DMS53 treated with DMSO at 0.1 percent for 48 hours (cell line): Measurements from ENCODE around the gene MAU2.
"Not testable (repeated sequence)": the region's sequence is repeated elsewhere in the genome, so short reads cannot be mapped to it uniquely, and the experiment has no call there.

Experiments used
- DNase-seq: peaks from one replicate; lab custom pipeline; 2025; ENCODE audit not compliant: unreplicated experiment; lab: John Stamatoyannopoulos, UW

Gene MAU2

DNA sequence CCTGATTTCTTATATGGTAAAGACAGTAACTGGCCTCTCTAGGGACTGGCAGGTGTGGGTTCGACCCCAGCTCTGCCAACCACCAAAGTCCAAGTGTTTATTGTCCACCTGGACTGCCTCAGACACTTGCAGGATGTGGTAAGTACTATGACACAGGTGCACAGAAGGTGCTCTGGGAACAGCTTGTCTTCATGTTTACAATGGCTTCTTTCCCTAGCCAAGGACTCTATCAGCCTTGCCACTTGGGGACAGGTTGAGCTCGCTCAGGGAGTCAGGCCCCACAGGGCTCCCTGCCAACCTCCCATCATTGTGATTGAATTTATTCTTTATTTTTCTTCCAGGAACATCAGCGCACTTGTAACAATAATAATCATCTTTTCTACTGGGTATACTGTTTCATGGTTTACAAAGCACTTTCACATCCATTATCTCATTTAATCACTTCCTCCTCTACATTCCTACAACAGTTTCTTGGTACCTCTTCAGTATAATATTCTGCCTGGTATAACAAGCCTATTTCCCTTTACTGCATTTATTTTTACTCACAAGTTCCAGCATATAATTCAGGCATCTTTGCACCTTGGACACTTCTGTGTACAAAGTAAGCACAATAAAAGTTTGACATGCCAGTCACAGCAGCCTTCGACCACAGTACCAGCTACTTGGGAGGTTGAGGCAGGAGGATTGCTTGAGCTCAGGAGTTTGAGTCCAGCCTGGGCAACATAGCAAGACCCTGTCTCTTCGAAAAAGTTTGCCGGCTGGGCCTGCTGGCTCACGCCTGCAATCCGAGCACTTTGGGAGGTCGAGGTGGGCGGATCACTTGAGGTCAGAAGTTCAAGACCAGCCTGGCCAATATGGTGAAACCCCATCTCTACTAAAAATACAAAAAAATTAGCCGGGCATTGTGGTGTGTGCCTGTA is 60.6 kb downstream of the MAU2 start:
- no peak for DNase-seq

DNA sequence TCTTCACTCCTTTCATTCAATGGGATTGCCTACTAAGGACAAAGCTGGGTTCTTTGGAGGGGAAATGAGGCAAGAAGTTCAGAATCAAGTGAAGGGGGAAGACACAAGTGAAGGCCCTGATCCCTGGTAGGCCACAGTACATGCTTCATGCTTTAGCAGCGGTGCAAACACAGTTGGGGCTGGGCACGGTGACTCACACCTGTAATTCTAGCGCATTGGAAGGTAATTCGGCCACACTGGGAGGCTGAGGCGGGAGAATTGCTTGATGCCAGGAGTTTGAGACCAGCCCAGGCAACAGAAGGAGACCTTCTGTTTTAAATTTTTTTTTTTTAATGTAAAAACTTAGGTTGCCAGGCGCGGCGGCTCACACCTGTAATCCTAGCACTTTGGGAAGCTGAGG is 61.5 kb downstream of the MAU2 start:
- DNase-seq, result no peak

DNA sequence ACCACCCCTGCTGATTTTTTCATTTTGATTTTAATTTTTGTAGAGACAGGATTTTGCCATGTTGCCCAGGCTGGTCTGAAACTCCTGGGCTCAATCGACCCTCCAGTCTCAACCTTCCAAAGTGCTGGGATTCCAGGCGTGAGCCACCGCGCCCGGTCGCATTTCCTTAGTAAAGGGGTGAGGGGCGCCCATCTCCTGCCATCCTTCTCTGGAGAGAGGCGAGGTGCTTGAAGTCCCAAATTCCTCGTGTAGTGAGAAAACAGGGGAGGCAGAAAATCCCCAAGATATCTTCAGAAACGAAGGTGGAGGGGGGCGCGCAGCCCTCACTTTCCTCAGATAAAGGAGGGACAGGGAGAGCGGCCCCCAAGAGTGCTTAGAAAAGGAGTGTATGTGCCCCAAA is 63.9 kb downstream of the MAU2 start:
- no peak for DNase-seq

DNA sequence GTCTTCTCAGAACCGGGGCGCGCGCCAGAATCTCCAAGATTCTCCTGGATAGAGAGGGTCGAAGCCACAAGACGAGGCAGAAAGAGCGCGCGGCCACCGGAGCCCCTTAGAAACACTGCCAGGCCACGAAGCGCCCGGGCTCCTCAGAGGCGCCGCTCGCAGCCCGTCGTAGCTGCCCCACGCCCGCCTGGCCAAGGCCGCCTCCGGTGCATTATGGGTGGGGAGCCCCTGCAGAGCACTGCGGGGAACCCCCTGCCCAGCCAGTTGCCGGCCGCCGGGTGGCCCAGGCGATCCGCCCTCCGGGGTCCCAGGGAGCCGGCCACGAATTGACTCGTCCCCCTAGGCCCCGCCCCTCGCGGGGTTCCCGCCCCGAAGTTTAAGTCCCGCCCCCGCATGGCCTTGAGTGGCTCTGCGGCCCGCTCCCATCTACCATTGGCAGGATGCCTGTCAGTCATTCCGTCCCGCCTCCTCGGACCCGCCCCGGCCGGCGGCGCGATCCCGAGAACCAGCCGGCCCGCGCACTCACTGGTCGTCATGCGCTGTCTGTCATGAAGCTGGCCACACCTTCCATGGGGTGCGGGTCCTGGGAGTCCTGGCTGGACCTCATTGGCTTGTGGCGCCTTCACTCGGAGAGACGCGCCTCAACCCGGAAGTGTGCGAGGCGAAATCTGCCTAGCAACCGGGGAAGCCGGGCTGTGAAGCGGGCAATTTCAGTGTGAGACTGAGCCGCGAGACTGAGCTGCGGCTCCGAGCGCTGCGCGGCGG is 64.7 kb downstream of the MAU2 start:
- DNase-seq, result peak; percentile 90

DNA sequence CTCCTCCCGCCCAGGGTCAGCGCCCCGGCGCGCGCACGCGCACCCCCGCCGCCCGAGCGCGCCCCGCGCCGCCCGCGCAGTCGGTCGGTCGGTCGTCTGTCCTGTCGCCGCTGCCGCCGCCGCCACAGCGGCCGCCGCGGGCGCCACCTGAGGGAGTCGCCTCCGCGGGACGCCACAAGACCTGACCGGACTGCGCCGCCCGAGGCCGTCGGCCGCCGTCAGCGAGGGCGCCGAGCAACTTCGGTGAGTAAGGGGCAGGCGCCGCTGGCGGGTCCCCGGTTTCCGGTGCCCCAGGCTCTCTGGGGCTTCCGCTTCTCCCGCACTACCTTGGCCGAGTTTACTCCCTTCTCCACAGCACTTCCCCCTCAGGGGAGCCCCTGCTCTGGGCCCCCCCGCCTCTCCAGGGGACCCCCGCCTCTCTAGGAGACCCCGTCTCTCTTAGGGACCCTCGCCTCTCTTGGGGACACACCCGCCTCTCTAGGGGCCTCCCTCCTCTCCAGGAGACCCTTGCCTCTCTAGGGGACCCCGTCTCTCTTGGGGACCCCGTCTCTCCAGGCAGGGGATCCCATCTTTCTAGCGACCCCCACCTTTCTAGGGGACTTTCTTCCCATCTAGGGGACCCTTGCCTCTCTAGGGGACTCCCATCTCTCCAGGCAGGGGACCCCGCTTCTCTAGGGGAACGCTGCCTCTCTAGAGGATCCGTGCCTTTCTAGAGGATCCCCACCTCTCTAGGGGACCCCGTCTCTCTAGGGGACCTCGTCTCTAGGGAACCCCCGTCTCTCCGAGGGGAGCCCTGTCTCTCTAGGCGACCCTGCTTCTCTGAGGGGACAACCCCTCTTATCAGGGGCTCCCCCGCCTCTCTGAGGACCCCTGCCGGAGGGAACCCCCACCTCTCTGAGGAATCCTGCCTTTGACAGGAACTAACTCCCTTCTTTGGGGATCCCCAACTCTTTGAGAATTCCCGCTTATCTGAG is 65.6 kb downstream of the MAU2 start:
- no peak for DNase-seq

- DNase-seq, result no peak
Measured at GRCh38 chr19:19387108-19387507, 66.5 kb downstream of the MAU2 start.

DNA sequence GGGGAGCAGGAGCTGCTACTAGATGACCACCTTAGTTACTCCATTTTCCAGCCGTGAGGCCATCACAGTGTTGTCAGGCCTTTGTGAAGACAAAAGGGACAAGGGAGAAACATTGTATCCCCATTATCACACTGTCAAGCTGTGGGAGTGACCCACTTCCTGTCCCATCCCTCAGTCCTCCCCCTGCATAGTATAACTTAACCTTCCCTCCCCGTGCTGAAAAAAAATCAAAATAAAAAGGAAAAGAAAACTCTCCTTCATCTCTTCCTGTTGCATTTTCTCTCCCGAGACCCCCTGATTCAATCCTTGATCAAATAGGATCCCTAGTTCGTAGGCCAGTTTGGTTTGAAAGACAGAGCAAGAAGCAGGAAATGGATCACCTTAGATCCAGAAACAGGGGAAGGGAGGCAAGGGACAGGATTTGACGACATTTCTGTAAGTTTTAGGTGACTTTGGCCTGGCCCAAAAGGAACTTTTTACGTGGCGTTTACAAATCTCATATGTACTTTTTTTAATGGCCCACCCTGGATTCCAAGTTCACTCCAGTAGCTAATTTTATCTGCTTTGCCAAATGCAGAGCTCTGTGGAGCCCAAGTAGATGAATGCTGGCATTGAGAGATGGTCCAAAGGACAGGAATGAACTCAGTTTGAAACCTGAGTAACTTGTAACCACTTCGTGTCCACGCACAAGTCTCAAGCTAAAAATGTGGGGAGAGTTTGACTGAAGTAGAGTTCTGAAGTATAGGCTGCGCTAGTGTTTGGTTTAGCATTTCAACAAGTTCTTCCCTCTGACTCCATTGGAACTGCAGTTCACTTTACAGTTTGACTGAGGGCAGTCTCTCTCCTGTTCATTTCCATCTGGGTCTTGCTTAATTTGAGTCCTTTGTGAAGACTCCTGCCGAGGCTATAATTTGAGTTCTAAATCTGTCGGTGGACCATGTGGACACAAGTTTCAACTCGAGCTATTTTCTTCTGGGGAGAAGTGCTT is 68.2 kb downstream of the MAU2 start:
- DNase-seq, result no peak

DNA sequence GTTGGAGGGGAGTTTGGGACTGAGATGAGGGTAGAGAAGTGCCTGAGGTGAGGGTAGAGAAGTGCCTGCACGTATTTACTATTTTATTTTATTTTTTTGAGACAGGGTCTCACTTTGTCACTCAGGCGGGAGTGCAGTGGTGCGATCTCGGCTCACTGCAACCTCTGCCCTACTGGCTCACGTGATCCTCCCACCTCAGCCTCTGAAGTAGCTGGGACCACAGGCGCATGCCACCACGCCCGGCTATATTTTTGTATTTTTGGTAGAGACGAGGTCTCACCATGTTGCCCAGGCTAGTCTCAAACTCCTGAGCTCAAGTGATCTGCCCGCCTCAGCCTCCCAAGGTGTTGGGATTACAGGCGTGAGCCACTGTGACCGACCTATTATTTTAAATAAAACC is 69.1 kb downstream of the MAU2 start:
- not testable (repeated sequence) for DNase-seq

DNA sequence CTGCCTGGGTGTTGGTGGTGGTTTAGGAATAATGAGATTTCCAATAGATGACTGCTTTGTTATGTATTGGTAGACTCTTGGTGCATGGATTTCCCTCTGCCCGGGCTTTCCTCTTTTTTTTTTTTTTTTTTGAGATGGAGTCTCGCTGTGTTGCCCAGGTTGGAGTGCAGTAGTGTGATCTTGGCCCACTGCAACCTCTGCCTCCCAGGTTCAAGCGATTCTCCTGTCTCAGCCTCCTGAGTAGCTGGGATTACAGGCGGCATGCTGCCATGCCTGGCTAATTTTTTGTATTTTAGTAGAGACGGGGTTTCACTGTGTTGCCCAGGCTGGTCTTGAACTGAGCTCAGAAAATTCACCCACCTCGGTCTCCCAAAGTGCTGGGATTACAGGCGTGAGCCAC is 73.7 kb downstream of the MAU2 start:
- DNase-seq, result not testable (repeated sequence)

GRCh38 chr19:19399733-19400433 is 79.3 kb downstream of the MAU2 start:
- no peak for DNase-seq

DNA sequence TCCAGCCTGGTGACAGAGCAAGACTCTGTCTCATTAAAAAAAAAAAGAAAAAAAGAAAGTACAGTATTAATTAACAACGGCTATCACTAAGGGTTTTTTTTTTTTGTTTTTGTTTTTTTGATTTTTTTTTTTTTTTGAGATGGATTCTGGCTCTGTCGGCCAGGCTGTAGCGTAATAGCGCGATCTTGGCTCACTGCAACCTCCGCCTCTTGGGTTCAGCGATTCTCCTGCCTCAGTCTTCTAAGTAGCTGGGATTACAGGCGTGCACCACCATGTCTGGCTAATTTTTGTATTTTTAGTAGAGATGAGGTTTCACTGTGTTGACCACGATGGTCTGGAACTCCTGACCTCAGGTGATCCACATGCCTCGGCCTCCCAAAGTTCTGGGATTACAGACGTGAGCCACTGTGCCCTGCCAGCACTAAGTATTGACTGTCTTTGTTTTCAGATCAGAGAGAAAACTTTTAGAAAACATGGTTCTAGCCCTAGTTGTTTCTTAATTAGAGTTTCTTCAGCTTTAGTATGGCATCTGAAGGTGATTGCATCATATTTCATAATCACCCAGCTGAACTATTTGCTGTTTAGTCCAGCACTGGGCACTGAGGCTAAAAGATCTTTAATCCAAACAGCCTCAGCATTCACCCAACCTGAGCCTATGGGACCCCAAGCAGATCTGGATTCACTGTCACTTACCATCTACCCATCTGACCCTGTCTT is 82.2 kb downstream of the MAU2 start:
- DNase-seq, result no peak

- no peak for DNase-seq
Measured at GRCh38 chr19:19403373-19403901, 82.8 kb downstream of the MAU2 start.

DNA sequence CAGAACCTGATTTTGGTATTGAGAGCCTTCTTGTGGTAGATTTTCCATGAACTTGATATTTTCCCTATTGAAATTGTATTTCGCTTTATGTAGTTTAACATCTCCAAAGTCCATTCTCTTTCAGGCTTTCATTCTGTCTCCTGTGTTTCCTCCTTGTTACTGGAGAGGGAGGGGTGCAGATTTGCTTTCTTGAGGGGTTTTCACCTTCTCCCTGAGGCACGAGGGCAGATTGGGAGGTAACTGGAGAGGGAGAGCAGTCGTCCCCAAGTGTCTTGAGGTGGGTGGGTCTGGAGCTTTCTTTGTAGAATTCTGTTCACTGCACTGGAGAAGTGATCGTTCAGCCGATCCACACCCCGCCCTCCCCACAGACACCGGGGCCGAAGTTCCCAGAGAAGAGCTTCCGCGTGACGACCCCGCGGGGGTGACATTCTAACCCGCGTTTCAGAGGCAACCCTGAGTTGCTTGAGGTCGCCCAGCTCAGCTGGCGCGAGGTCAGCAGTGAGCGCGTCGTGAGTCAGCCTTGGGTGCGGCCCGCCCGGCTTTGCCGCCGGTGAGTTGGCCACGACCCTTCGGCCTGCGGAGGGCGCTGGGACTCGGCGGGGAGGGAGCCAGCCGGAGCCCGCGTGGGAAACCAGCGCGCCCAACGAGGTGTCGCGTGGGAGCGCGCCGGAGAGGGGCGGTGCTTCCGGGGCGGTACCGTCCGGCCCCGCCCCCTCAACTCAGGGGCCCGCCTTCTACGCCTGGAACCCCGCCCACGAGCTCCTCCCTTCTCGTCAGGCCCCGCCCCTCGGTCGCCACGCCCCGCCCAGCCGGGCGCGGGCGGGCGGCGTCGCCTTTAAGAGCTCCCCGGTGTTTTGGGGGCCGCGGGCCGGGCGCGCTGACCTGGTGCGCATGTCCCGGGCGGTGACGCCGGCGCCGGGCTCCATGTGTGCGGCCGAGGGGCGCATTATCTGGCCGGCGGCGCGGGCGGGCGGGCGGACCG is 84.5 kb downstream of the MAU2 start, which contains the start of gene GATAD2A:
Gene GATAD2A (plus strand): TSS at position 797 of the 982 bp plus-strand sequence. CDS start 59,671 bp downstream, outside the sequence.
- peak; percentile 46 for DNase-seq

DNA sequence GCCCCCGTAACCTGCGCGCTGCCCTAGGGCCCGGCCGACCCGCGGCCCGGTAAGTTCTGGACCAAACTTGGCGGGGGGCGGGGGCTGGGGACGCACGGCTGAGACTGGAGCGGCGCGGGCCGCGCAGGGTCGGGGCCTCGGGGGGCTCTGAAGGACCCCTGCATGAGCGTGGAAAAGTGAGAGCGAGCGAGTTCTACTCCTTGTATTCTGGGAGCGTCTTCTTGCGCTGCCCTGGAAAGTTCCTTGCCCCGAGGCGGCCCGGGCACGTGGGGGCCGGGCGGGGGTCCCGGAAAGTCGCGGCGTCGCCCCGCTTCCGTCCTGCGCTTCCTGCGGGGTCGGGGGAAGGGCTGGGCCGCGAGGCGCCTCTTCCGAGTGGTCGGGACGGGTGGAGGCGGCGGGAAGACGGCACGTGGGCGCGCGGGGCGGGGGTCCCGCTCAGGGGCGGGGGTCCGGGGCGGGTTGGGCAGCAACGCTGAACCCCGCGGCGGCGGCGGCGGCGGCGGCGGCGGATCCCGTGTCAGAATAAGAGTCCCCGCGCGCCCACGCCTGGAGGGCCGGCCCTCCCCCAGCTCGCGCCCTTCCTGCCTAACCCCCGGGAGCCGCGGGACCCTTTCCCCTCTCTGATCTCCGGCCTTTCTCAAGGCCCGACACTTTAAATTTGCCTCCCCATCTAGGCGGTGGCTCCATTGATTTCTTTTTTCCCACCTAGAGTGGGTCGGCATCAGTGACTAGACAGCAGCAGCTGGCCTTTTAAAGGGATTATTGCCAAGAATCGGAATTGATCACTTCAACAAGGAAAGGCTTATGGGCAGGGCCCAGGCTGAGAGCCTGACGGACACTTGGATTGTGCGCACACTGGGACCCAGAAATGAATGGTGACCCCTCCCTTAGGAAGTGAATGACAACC is 85.6 kb downstream of the MAU2 start:
- no peak for DNase-seq

DNA sequence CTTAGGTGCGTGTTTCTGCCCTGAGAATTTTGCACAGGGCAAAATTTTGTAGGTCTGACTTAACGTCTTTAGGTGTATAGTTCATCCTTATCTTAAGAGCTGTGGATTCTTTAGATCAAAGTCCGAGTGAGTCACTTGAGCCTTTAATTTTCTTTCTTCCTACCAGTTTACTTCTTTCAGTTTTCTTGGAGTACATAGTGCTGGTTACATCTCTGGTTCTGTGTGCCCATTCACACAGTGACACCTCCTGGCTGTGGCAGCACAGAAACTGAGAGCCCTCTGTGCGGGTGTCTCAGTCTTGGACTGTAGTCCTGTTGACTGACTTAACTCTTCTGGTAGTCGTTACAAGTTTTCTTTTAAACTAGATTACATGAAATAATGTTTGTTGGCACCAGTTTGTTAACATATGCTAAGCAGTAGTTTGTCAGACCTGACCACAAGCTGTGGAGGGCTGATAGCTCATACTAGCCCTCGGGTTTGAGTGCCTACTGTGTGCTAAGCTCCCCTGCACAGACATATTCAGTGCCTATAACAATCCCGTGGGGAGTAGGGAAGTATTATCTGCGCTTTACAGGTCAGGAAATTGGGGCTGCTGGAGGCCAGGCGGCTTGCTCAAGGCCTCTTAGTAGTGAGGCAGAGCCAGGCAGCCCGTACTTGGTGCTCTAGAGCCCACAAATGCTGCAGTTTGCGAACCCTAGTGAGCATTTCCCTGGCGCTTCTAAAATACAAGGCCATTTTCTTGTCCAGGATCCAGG is 86.4 kb downstream of the MAU2 start:
- no peak for DNase-seq
